ENCODE measurements around the gene DCAF8L2.

DNA sequence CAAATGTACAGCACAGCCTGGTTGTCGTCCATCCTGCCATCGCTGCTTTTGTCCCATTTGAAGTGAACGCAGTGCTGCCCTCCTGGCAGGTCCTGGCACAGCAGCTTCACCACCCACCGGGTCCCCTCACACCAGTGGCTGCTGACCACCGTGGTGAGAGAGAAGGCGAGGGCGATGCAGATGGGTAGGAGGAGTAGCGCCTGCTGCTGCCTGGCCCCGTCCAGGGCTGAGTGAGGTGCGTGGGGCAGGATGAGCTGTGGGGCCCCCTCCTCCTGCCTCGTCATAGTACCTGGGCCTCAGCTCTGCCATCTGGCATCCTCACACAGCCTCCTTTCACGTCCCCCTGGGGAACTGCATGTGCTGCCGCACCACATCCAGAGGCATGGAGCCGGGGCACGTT is 1.8 kb downstream of the DCAF8L2 start:
- TF ChIP-seq, protein P1, sequence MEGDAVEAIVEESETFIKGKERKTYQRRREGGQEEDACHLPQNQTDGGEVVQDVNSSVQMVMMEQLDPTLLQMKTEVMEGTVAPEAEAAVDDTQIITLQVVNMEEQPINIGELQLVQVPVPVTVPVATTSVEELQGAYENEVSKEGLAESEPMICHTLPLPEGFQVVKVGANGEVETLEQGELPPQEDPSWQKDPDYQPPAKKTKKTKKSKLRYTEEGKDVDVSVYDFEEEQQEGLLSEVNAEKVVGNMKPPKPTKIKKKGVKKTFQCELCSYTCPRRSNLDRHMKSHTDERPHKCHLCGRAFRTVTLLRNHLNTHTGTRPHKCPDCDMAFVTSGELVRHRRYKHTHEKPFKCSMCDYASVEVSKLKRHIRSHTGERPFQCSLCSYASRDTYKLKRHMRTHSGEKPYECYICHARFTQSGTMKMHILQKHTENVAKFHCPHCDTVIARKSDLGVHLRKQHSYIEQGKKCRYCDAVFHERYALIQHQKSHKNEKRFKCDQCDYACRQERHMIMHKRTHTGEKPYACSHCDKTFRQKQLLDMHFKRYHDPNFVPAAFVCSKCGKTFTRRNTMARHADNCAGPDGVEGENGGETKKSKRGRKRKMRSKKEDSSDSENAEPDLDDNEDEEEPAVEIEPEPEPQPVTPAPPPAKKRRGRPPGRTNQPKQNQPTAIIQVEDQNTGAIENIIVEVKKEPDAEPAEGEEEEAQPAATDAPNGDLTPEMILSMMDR (conservative IDR thresholded peaks at IDR 0.05; ENCODE audit: low read depth, low read length) = no peak
- no peak for TF ChIP-seq EZH2 (IDR thresholded peaks at IDR 0.05; ENCODE audit: low read length, unreplicated experiment)
- TF ChIP-seq EZH2phosphoT487 (IDR thresholded peaks at IDR 0.05; ENCODE audit: borderline replicate concordance, low read length) = no peak
